ENCODE data around the gene UBE2G1.
A peak's percentile ranks its signal among the peaks of the same experiment; 100 is the strongest.

DNA sequence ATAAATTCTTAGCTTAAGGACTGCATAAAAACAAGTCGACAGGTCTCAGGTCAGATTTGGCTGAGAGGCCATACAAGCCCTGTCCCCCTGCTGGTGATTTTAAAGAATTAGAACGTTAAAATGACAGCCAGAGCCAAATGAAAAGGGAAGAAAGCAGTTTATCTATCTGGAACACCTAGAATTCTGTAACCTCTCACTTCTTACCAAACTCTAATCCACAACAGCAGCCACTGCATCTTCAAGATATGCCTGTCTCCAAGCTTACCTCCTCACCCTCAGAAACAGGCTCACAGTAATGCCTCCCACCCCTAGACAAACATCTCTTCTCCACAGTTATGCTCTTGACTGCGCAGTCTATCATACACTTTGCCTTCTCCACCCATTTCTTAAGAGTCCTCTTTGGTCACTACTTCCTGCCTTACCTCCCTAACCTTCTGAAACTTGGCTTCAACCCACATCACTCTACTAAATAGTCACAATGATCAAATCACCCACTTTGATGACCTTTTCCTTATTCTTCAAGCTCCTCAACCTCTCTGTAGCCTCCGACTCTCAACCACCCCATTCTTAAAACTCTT is 116.9 kb downstream of the UBE2G1 start:
- TF ChIP-seq POLR2AphosphoS5 (IDR thresholded peaks at IDR 0.05) (no peak), POLR2A (IDR thresholded peaks at IDR 0.05) (no peak), EP300 (IDR thresholded peaks at IDR 0.05) (no peak)
- TF ChIP-seq, protein P1, sequence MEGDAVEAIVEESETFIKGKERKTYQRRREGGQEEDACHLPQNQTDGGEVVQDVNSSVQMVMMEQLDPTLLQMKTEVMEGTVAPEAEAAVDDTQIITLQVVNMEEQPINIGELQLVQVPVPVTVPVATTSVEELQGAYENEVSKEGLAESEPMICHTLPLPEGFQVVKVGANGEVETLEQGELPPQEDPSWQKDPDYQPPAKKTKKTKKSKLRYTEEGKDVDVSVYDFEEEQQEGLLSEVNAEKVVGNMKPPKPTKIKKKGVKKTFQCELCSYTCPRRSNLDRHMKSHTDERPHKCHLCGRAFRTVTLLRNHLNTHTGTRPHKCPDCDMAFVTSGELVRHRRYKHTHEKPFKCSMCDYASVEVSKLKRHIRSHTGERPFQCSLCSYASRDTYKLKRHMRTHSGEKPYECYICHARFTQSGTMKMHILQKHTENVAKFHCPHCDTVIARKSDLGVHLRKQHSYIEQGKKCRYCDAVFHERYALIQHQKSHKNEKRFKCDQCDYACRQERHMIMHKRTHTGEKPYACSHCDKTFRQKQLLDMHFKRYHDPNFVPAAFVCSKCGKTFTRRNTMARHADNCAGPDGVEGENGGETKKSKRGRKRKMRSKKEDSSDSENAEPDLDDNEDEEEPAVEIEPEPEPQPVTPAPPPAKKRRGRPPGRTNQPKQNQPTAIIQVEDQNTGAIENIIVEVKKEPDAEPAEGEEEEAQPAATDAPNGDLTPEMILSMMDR (IDR thresholded peaks at IDR 0.05) = peak; percentile 23 to 49 (median 30)
